C4-2B (cell line): ENCODE data around the gene ENPP6.

ENCODE experiments used
- CTCF ChIP-seq: fragments of 450-650 bp; conservative IDR thresholded peaks from 2 replicates; pipeline ENCODE4 v1.5.1; 2017; ENCODE audit warnings: mild to moderate bottlenecking
- ZFX ChIP-seq: fragments of 450-650 bp; IDR thresholded peaks from 2 replicates; pipeline ENCODE4 v1.6.1; 2017

- no peak for TF ChIP-seq CTCF
- no peak for TF ChIP-seq ZFX
Measured at GRCh38 chr4:184058026-184058425, 159.6 kb downstream of the ENPP6 start.
